Pancreas (tissue), 10 donors: ENCODE data around the gene MYL3. TPM values are rescaled to one million over a fixed set of nuclear protein-coding genes. Genes with fewer than 3 reads are reported as not detected.

Source experiments
- ATAC-seq, 4 donors: fragments of 200-7000 bp; cut with Tn5 transposase; one replicate each; pipeline versions ENCODE4 v1.8.0 to v1.9.1; 2020; ENCODE audit warnings: mild to moderate bottlenecking in 4 of 4, moderate library complexity in 4 of 4
- DNase-seq, 6 donors: peaks; one replicate each; pipeline ENCODE4 v3.0.0-alpha.2; 2020
- FAIRE-seq: peaks from 2 replicates; lab custom pipeline; 2012; peaks lifted over from hg19 to GRCh38; lab: Jason Lieb, UNC
- H3K27ac ChIP-seq, 4 donors: fragments of 200-600 bp; sonication (generic); 1 replicate in 3 of 4; 2 replicates in 1 of 4; pipeline versions ENCODE4 v1.5.0 to v1.8.0; 2020
- H3K27me3 ChIP-seq, 4 donors: fragments of 200-600 bp; one replicate each; pipeline ENCODE4 v1.8.0; 2021
- H3K36me3 ChIP-seq, 3 donors: fragments of 200-600 bp; sonication (generic) in 1 of 3; one replicate each; pipeline versions ENCODE4 v1.5.0 to v1.8.0; 2020 to 2021
- H3K4me1 ChIP-seq, 3 donors: fragments of 200-600 bp; one replicate each; pipeline ENCODE4 v1.8.0; 2021
- H3K4me3 ChIP-seq, 4 donors: fragments of 200-600 bp; sonication (generic) in 2 of 4; one replicate each; pipeline versions ENCODE4 v1.5.0 to v1.8.0; 2020 to 2021
- H3K9me3 ChIP-seq, 4 donors: fragments of 200-600 bp; one replicate each; pipeline ENCODE4 v1.8.0; 2021
- WGBS, 2 donors: extraction: QIAGEN DNeasy Blood & Tissue Kit; methylation state at CpG; one replicate each; pipeline ENCODE4 v1.1.7; 2013; 5-methylcytosine and 5-hydroxymethylcytosine counted together
- intact Hi-C, 3 donors: fragments of 100-400 bp; cut with DNase I; formaldehyde crosslinking; loops; one replicate each; pipeline versions ENCODE4 v1.11.1 to v1.14.2; 2022
- polyA plus RNA-seq, 2 donors: library from polyadenylated mRNA; stranded (reverse); fragments of 200-250 nt; gene quantifications; one replicate each; pipeline ENCODE4 v1.2.3, GENCODE V29; 2013
- total RNA-seq, 6 donors: library from RNA; stranded (reverse); fragmentation: NEBNext Ultra II Directional in 4 of 6; extraction: Animal tissue kit (Norgen Biotek cat#: 25700) in 4 of 6; gene quantifications; one replicate each; pipeline versions ENCODE4 v1.2.1 to v1.2.4, GENCODE V29; 2021 to 2023
- TF ChIP-seq, protein P1 (sequence below), 4 donors: fragments of 200-600 bp; sonication (generic) in 3 of 4; IDR thresholded peaks; one replicate each; pipeline versions ENCODE4 v1.5.0 to v1.8.0; 2021; ENCODE audit warnings: antibody characterized with exemption in 4 of 4
- donor health status: healthy with polysubstance abuse.
- donor health status: DM: no; HTN: no; CAD: no; lungs with moderate emphysema.
- donor health status: DM: no; HTN: no; CAD: no.
- donor health status: control.
- donor health status: control.
- donor health status: Bipolar disorder and iron deficiency.
- donor health status: DM: yes; HTN: yes; CAD: no.
- donor health status: DM: no; HTN: no; CAD: no.
- donor health status: DM: no; HTN: no; CAD: no.
- donor health status: DM: yes; HTN: yes; CAD: no.

The MYL3 gene
- total and polyA plus RNA-seq, 8 donors, result 0.26 to 2.5 (median 0.71) TPM; not detected in 2

DNA sequence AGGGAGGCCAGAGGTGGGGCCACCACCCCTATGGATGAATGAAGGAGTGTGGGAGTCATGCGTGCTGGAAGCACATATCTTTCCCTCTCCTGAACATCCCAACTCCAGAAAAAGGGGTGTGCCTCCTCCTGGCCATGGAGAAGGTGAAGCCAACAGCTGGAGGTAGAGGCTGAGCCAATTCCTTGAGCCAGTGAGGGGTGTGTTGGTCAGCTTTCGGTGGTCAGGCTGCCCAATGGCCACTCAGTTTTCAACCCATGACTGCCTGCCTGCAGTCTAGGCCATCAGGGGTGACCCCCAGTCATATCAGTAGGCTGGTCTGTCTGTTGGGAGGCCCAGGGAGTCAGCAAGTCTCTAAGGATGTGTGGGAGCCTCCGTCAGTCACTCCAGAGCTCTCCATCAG is 27.9 kb upstream of the MYL3 start:
- Histone ChIP-seq H3K9me3 (no peaks in the 10 kb centered on the region), H3K36me3 (no peaks in the 10 kb centered on the region), H3K27ac (no peak overlapping the region), H3K4me1 (peaks cover 0 to 3% (median 0%) of the 10 kb centered on the region in 3 donors), H3K27me3 (no peaks in the 10 kb centered on the region), H3K4me3 (no peak overlapping the region)
- 81 to 92% methylated on average over 3 of the region's 3 CpGs for WGBS, 2 donors
- DNase-seq (peak in 1 of 6 donors; percentile 9), ATAC-seq (no peak), FAIRE-seq (no peak)
- intact Hi-C loops, result loop anchor here in 1 of 3 donors (10.0 kb wide), 1 partner anchor 416 kb away; no protein-coding TSS in a partner anchor
- TF ChIP-seq, protein P1, sequence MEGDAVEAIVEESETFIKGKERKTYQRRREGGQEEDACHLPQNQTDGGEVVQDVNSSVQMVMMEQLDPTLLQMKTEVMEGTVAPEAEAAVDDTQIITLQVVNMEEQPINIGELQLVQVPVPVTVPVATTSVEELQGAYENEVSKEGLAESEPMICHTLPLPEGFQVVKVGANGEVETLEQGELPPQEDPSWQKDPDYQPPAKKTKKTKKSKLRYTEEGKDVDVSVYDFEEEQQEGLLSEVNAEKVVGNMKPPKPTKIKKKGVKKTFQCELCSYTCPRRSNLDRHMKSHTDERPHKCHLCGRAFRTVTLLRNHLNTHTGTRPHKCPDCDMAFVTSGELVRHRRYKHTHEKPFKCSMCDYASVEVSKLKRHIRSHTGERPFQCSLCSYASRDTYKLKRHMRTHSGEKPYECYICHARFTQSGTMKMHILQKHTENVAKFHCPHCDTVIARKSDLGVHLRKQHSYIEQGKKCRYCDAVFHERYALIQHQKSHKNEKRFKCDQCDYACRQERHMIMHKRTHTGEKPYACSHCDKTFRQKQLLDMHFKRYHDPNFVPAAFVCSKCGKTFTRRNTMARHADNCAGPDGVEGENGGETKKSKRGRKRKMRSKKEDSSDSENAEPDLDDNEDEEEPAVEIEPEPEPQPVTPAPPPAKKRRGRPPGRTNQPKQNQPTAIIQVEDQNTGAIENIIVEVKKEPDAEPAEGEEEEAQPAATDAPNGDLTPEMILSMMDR (IDR thresholded peaks at IDR 0.05), result no peak

DNA sequence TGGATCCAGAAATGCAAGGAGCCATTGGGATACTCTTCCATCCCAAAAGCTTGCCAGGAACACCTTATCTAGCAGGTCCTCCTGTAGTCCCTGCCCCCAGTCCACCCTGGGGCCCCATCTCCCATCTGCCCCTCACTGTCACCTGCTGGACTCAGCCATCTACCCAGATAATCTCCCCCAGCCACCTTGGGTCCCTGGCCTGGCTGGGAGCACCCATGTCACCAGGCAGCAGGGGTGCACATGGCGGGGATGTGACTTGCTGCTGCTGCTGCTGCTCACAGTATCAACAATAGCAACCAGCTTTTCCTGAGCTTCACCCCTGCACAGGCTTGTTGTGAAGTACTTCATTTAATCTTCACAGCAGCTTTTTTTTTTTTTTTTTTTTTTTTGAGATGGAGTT is 26.9 kb upstream of the MYL3 start:
- H3K36me3 ChIP-seq, result no peaks in the 10 kb centered on the region
- H3K4me3 ChIP-seq, result no peak overlapping the region
- ATAC-seq, result no peak
- no peaks in the 10 kb centered on the region for H3K9me3 ChIP-seq
- TF ChIP-seq, protein P1 (IDR thresholded peaks at IDR 0.05), result no peak
- no peak for FAIRE-seq
- H3K27me3 ChIP-seq, result no peaks in the 10 kb centered on the region
- 93 to 100% methylated on average over 1 of the region's 1 CpG for WGBS, 2 donors
- H3K4me1 ChIP-seq, result peaks cover 0 to 3% (median 0%) of the 10 kb centered on the region in 3 donors
- intact Hi-C loops, result loop anchor here in 1 of 3 donors (10.0 kb wide), 1 partner anchor 415 kb away; no protein-coding TSS in a partner anchor
- peak in 1 of 6 donors; percentile 38 for DNase-seq
- no peak overlapping the region for H3K27ac ChIP-seq

DNA sequence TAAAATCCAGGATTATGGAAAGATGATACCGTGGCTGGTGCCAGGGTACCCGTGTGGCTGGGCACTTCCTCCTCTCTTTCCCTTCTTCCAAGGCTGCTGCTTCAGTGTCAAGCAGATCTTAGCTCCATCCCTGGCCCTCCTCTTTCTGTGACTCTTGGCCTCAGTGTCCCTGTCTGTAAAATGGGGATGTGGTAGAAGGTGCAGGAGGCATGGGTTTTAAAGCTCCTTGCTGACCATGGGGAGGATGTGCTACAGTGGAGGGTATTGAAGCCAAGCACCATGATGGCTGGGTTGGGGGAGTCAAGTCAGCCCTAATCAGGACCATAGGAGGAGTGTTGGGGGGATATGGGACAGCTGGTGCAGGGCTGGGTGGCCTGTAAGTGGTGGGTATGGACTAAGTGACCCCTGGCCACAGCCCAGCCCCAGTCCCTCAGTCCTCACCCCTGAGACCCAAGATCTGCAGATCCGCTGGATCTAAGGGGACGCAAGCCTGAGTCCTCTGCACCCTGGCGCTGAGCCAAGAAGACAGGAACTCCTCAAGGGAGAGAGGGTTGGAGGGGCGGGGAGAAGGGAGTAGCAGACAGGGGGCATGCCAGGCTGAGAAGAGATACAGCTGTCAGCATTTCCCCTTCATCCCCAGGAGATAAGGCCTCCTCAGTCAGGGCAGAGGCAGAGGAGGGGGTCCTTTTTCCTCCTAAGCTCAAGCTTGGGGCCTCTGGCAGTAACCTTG is 26.3 kb upstream of the MYL3 start:
- Histone ChIP-seq H3K27ac (no peak overlapping the region), H3K36me3 (no peaks in the 10 kb centered on the region), H3K4me3 (no peak overlapping the region), H3K27me3 (no peaks in the 10 kb centered on the region), H3K9me3 (no peaks in the 10 kb centered on the region), H3K4me1 (peaks cover 0 to 3% (median 0%) of the 10 kb centered on the region in 3 donors)
- WGBS, 2 donors, result 53 to 77% methylated on average over 6 of the region's 6 CpGs
- DNase-seq (peak in 1 of 6 donors; percentile 59), FAIRE-seq (no peak), ATAC-seq (no peak)
- TF ChIP-seq, protein P1 (IDR thresholded peaks at IDR 0.05), result no peak
- intact Hi-C loops, result loop anchor here in 1 of 3 donors (10.0 kb wide), 1 partner anchor 415 kb away; no protein-coding TSS in a partner anchor

DNA sequence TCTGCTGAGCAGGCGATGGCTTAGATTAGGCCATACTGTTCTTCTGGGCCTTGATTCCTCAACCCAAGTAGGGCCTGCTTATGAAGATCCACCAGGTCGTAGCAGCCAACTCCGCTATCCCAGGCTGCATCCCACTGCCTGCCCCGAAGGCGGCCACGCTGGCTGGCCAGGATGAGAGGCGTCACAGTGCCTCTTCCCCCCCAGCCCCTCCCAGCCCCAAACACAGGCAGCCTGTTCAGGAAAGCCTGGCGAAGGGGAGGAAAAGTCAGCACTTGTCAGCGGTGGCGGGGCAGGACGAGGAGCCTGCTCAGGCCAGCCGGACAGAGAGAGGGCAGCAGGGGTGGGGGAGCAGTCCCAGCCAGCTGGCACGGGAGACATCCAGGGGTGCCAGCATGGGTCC is 25.5 kb upstream of the MYL3 start:
- intact Hi-C loops, result no loop called here
- DNase-seq (peak in 1 of 6 donors; percentile 47), FAIRE-seq (no peak), ATAC-seq (no peak)
- 84 to 86% methylated on average over 12 to 13 of the region's 13 CpGs for WGBS, 2 donors
- Histone ChIP-seq H3K9me3 (no peaks in the 10 kb centered on the region), H3K36me3 (no peaks in the 10 kb centered on the region), H3K27ac (no peak overlapping the region), H3K27me3 (no peaks in the 10 kb centered on the region), H3K4me1 (peaks cover 0 to 3% (median 0%) of the 10 kb centered on the region in 3 donors), H3K4me3 (no peak overlapping the region)
- TF ChIP-seq, protein P1 (IDR thresholded peaks at IDR 0.05), result no peak
